A549 (cell line): Measurements from ENCODE around the gene GNE. TPM values are rescaled to one million over a fixed set of nuclear protein-coding genes. Genes with fewer than 3 reads are reported as not detected.

Experiments
- ATAC-seq, 2 experiments: fragments of 200-7000 bp in 1 of 2; fragments of >200 bp in 1 of 2; cut with Nextera tagmentation in 1 of 2; cut with Tn5 transposase in 1 of 2; 3 replicates each; pipeline versions ENCODE4 v1.8.0 to v1.9.1; 2018 to 2020; ENCODE audit warnings: mild to moderate bottlenecking in 1 of 2, moderate library complexity in 1 of 2
- CTCF ChIA-PET: fragments of 300-600 bp; sonication (Branson Sonifier 250); formaldehyde crosslinking; extraction: SDS; loops from one replicate; lab custom pipeline; 2021; ENCODE audit warnings: antibody characterized with exemption, inconsistent platforms; lab: Yijun Ruan, JAX
- POLR2A ChIA-PET: fragments of 350-600 bp; formaldehyde crosslinking; extraction: SDS; loops from one replicate; lab custom pipeline; 2021; ENCODE audit warnings: antibody characterized with exemption, inconsistent platforms; lab: Yijun Ruan, JAX
- DNase-seq, 2 experiments: peaks; one replicate each; pipeline versions ENCODE4 v3.0.0 to v3.0.0-alpha.2; 2011 to 2016; ENCODE audit warnings: low read depth in 1 of 2, low spot score in 1 of 2
- FAIRE-seq: peaks from 2 replicates; lab custom pipeline; 2011; peaks lifted over from hg19 to GRCh38; lab: Jason Lieb, UNC
- H3K27ac ChIP-seq, 2 experiments: fragments of >200 bp; sonication (Bioruptor Twin); formaldehyde crosslinking; 3 replicates each; pipeline ENCODE4 v1.5.1; 2016 to 2017
- H3K4me1 ChIP-seq: fragments of >200 bp; sonication (Bioruptor Twin); formaldehyde crosslinking; 3 replicates; pipeline ENCODE4 v1.6.1; 2016
- H3K4me2 ChIP-seq: fragments of >200 bp; sonication (Bioruptor Twin); formaldehyde crosslinking; 3 replicates; pipeline ENCODE4 v1.6.1; 2016
- H3K4me3 ChIP-seq: fragments of >200 bp; sonication (Bioruptor Twin); formaldehyde crosslinking; 3 replicates; pipeline ENCODE4 v1.5.1; 2016
- H3K9me3 ChIP-seq: fragments of >200 bp; sonication (Bioruptor Twin); formaldehyde crosslinking; 3 replicates; pipeline ENCODE4 v1.6.1; 2016
- BCL3 ChIP-seq: fragments of >200 bp; sonication (Bioruptor Twin); formaldehyde crosslinking; IDR thresholded peaks from 3 replicates; pipeline ENCODE4 v1.6.1; 2016
- CBX2 ChIP-seq: fragments of 200-600 bp; sonication (generic); IDR thresholded peaks from 2 replicates; pipeline ENCODE4 v1.6.1; 2016; ENCODE audit warnings: low read depth, mild to moderate bottlenecking, borderline replicate concordance
- CBX8 ChIP-seq: fragments of 200-600 bp; sonication (generic); IDR thresholded peaks from 2 replicates; pipeline ENCODE4 v1.6.1; 2016
- CEBPB ChIP-seq, 2 experiments: fragments of >200 bp in 1 of 2; sonication (Bioruptor Twin) in 1 of 2; formaldehyde crosslinking in 1 of 2; IDR thresholded peaks; 2 replicates each; pipeline ENCODE4 v1.6.1; 2012 to 2016
- CHD4 ChIP-seq: fragments of 200-600 bp; sonication (generic); IDR thresholded peaks from 2 replicates; pipeline ENCODE4 v1.6.1; 2016; ENCODE audit warnings: antibody characterized with exemption, mild to moderate bottlenecking, borderline replicate concordance
- ESRRA ChIP-seq: fragments of 150-350 bp; IDR thresholded peaks from 2 replicates; pipeline ENCODE4 v1.6.1; 2014; ENCODE audit warnings: mild to moderate bottlenecking, low read length, borderline replicate concordance
- FOSL2 ChIP-seq, 2 experiments: fragments of 450-650 bp in 1 of 2; fragments of >200 bp in 1 of 2; sonication (Bioruptor Twin) in 1 of 2; formaldehyde crosslinking; IDR thresholded peaks; 2 replicates each; pipeline versions ENCODE4 v1.5.0 to v1.6.1; 2016 to 2020; ENCODE audit warnings: mild to moderate bottlenecking in 1 of 2, moderate library complexity in 1 of 2
- FOXS1 ChIP-seq: fragments of 250-450 bp; sonication (Bioruptor Pico); IDR thresholded peaks from 2 replicates; pipeline ENCODE4 v1.5.0; 2020; ENCODE audit warnings: mild to moderate bottlenecking, moderate library complexity
- GATA3 ChIP-seq: IDR thresholded peaks from 2 replicates; pipeline ENCODE4 v1.6.1; 2012; ENCODE audit warnings: borderline replicate concordance
- HES2 ChIP-seq: fragments of >200 bp; sonication (Bioruptor Twin); formaldehyde crosslinking; IDR thresholded peaks from 2 replicates; pipeline ENCODE4 v1.6.1; 2016
- JUN ChIP-seq, 2 experiments: fragments of >200 bp; sonication (Bioruptor Twin); formaldehyde crosslinking; IDR thresholded peaks; 2 replicates in 1 of 2; 3 replicates in 1 of 2; pipeline ENCODE4 v1.6.1; 2016 to 2017
- KDM1A ChIP-seq: fragments of 200-600 bp; sonication (generic); IDR thresholded peaks from 2 replicates; pipeline ENCODE4 v1.6.1; 2016; ENCODE audit warnings: low read depth, mild to moderate bottlenecking
- KDM5A ChIP-seq: fragments of 200-600 bp; sonication (generic); IDR thresholded peaks from 2 replicates; pipeline ENCODE4 v1.6.1; 2016; ENCODE audit warnings: antibody characterized with exemption, mild to moderate bottlenecking
- MAZ ChIP-seq: fragments of 150-350 bp; IDR thresholded peaks from 2 replicates; pipeline ENCODE4 v1.6.1; 2014; ENCODE audit warnings: antibody characterized with exemption, low read depth, low read length, borderline replicate concordance
- NFE2L2 ChIP-seq: fragments of 150-350 bp; conservative IDR thresholded peaks from 2 replicates; pipeline ENCODE4 v1.6.1; 2014; ENCODE audit warnings: low read length
- NPAS2 ChIP-seq: fragments of 250-450 bp; sonication (Bioruptor Pico); IDR thresholded peaks from 2 replicates; pipeline ENCODE4 v1.8.0; 2022; ENCODE audit warnings: mild to moderate bottlenecking, moderate library complexity, borderline replicate concordance
- PBX3 ChIP-seq: IDR thresholded peaks from 2 replicates; pipeline ENCODE4 v1.6.1; 2012
- PHF8 ChIP-seq: fragments of 200-600 bp; sonication (generic); IDR thresholded peaks from 2 replicates; pipeline ENCODE4 v1.6.1; 2016; ENCODE audit warnings: low read depth, mild to moderate bottlenecking, antibody characterized with exemption, moderate library complexity, borderline replicate concordance
- POLR2AphosphoS2 ChIP-seq: conservative IDR thresholded peaks from 2 replicates; pipeline ENCODE4 v1.6.1; 2012; ENCODE audit warnings: low read length, improper control_type of control experiment, inconsistent platforms
- TP53 ChIP-seq: fragments of 250-450 bp; sonication (Bioruptor Pico); IDR thresholded peaks from 2 replicates; pipeline ENCODE4 v1.5.0; 2021; ENCODE audit warnings: mild to moderate bottlenecking, moderate library complexity
- USF2 ChIP-seq: fragments of 450-650 bp; IDR thresholded peaks from 2 replicates; pipeline ENCODE4 v1.6.1; 2014; ENCODE audit warnings: antibody characterized with exemption
- WGBS: methylation state at CpG from one replicate; pipeline ENCODE4 v1.1.6; 2017; ENCODE audit errors: missing lambda C conversion rate; 5-methylcytosine and 5-hydroxymethylcytosine counted together
- polyA plus RNA-seq, 4 experiments: library from polyadenylated mRNA; depleted of rRNA in 3 of 4; stranded (reverse); fragments of >200 nt; fragmentation: RNase III in 1 of 4; extraction: RNeasy Plus Mini Kit Qiagen cat#74134 plus additional on column Dnase treatment in 1 of 4; gene quantifications; 2 replicates in 3 of 4; 3 replicates in 1 of 4; pipeline ENCODE4 v1.2.3, GENCODE V29; 2011 to 2017
- TF ChIP-seq, protein P1 (sequence below): fragments of 250-450 bp; sonication (Bioruptor Pico); IDR thresholded peaks from 2 replicates; pipeline ENCODE4 v1.5.0; 2021; ENCODE audit warnings: mild to moderate bottlenecking, moderate library complexity, borderline replicate concordance
- TF ChIP-seq, protein P2 (sequence below): fragments of >200 bp; sonication (Bioruptor Twin); formaldehyde crosslinking; IDR thresholded peaks from 3 replicates; pipeline ENCODE4 v1.5.1; 2016
- TF ChIP-seq, protein P3 (sequence below): IDR thresholded peaks from 2 replicates; pipeline ENCODE4 v1.6.1; 2012
- TF ChIP-seq, protein P4 (sequence below): fragments of 250-450 bp; sonication (Bioruptor Pico); IDR thresholded peaks from 2 replicates; pipeline ENCODE4 v1.5.0; 2020; ENCODE audit warnings: low read depth, mild to moderate bottlenecking, moderate library complexity

Gene GNE
- polyA plus RNA-seq, 2 of the 4 experiments (the other 2 are of a cell fraction), result 23.0 to 32.9 TPM

- 94% methylated on average over 3 of the region's 3 CpGs for WGBS
- FAIRE-seq (no peak), ATAC-seq (no peak), DNase-seq (no peak)
- H3K4me2 ChIP-seq, result no peak overlapping the region
- peaks cover 8% of the 10 kb centered on the region for H3K9me3 ChIP-seq
- ChIA-PET POLR2A (interaction anchor here (1.0 kb wide), 1 partner anchor 31 kb away, joined by 3 read pairs; no protein-coding TSS in a partner anchor), CTCF (interaction anchor here (1.2 kb wide), 1 partner anchor 10 kb away, joined by 4 read pairs; no protein-coding TSS in a partner anchor)
- TF ChIP-seq NFE2L2, result no peak
- TF ChIP-seq, protein P1, sequence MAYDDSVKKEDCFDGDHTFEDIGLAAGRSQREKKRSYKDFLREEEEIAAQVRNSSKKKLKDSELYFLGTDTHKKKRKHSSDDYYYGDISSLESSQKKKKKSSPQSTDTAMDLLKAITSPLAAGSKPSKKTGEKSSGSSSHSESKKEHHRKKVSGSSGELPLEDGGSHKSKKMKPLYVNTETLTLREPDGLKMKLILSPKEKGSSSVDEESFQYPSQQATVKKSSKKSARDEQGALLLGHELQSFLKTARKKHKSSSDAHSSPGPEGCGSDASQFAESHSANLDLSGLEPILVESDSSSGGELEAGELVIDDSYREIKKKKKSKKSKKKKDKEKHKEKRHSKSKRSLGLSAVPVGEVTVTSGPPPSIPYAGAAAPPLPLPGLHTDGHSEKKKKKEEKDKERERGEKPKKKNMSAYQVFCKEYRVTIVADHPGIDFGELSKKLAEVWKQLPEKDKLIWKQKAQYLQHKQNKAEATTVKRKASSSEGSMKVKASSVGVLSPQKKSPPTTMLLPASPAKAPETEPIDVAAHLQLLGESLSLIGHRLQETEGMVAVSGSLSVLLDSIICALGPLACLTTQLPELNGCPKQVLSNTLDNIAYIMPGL (CRISPR knock-in tag), result no peak
- TF ChIP-seq, protein P2, sequence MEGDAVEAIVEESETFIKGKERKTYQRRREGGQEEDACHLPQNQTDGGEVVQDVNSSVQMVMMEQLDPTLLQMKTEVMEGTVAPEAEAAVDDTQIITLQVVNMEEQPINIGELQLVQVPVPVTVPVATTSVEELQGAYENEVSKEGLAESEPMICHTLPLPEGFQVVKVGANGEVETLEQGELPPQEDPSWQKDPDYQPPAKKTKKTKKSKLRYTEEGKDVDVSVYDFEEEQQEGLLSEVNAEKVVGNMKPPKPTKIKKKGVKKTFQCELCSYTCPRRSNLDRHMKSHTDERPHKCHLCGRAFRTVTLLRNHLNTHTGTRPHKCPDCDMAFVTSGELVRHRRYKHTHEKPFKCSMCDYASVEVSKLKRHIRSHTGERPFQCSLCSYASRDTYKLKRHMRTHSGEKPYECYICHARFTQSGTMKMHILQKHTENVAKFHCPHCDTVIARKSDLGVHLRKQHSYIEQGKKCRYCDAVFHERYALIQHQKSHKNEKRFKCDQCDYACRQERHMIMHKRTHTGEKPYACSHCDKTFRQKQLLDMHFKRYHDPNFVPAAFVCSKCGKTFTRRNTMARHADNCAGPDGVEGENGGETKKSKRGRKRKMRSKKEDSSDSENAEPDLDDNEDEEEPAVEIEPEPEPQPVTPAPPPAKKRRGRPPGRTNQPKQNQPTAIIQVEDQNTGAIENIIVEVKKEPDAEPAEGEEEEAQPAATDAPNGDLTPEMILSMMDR, result no peak
- no peak for TF ChIP-seq PHF8
- TF ChIP-seq KDM5A, result no peak
- no peak for TF ChIP-seq CEBPB (IDR thresholded peaks at IDR 0.05)
- TF ChIP-seq FOSL2 (IDR thresholded peaks at IDR 0.05), result no peak
- no peak for TF ChIP-seq FOSL2 (CRISPR knock-in tag; IDR thresholded peaks at IDR 0.05)
- TF ChIP-seq CBX8, result no peak
- TF ChIP-seq CHD4, result no peak
- no peak for TF ChIP-seq MAZ
- H3K4me3 ChIP-seq, result no peak overlapping the region
- no peak overlapping the region for H3K27ac ChIP-seq
- no peaks in the 10 kb centered on the region for H3K4me1 ChIP-seq
Observed at GRCh38 chr9:36221667-36222066, 36.6 kb downstream of the GNE start.

DNA sequence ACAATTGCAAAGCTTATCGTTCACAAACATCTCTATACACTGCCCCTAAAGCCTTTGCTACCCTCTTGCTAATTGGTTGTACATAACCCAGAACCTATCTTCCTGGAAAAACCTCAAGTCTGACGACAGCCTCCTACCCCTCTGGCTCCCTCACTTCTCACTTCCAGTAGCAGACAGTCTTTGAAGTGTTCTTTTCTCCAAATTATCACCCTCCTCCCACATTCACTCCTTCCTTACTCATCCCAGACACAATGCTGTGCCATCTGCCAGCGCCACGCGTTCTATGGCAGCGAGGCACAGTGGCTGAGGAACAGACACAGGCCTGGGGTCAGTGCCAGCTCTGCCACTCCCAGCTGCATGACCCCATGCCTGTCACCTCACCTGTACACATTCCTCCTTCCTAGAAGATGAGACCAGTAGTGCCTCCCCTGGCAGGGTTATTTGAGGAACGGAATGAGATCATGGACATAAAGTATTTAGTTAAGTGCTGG, 39.8 kb downstream of the GNE start:
- 91% methylated on average over 7 of the region's 7 CpGs for WGBS
- H3K4me3 ChIP-seq, result no peak overlapping the region
- POLR2A ChIA-PET, result no interaction called here
- CTCF ChIA-PET, result no interaction called here
- H3K4me1 ChIP-seq, result 0 out of 3 replicates have a peak, but pooled peaks cover 4% of the 10 kb centered on the region
- no peak for TF ChIP-seq JUN (IDR thresholded peaks at IDR 0.05)
- no peak for TF ChIP-seq CBX2
- no peak for TF ChIP-seq PBX3
- TF ChIP-seq BCL3, result no peak
- TF ChIP-seq, protein P2, result no peak
- no peak for TF ChIP-seq USF2
- no peak for TF ChIP-seq GATA3
- TF ChIP-seq CHD4, result no peak
- TF ChIP-seq, protein P3, sequence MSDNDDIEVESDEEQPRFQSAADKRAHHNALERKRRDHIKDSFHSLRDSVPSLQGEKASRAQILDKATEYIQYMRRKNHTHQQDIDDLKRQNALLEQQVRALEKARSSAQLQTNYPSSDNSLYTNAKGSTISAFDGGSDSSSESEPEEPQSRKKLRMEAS, result no peak
- no peak for TF ChIP-seq HES2
- no peak for TF ChIP-seq FOXS1 (CRISPR knock-in tag)
- no peak for TF ChIP-seq NPAS2 (CRISPR knock-in tag)
- TF ChIP-seq, protein P4, sequence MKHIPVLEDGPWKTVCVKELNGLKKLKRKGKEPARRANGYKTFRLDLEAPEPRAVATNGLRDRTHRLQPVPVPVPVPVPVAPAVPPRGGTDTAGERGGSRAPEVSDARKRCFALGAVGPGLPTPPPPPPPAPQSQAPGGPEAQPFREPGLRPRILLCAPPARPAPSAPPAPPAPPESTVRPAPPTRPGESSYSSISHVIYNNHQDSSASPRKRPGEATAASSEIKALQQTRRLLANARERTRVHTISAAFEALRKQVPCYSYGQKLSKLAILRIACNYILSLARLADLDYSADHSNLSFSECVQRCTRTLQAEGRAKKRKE (CRISPR knock-in tag), result no peak
- no peak for TF ChIP-seq ESRRA
- TF ChIP-seq KDM1A, result no peak
- TF ChIP-seq NFE2L2, result no peak
- no peak for TF ChIP-seq POLR2AphosphoS2
- no peak for TF ChIP-seq TP53
- TF ChIP-seq FOSL2 (IDR thresholded peaks at IDR 0.05), result no peak
- no peak for TF ChIP-seq FOSL2 (CRISPR knock-in tag; IDR thresholded peaks at IDR 0.05)
- TF ChIP-seq, all 56 proteins: peak for 0
- FAIRE-seq (no peak), ATAC-seq (peak in 1 of 2 experiments; percentile 11; a peak in 1 of 6 replicates), DNase-seq (no peak)
- Histone ChIP-seq H3K9me3 (peaks cover 8% of the 10 kb centered on the region), H3K4me2 (no peak overlapping the region), H3K27ac (no peak overlapping the region)
